Glutamatergic neuron (in vitro differentiated cells): Measurements from ENCODE around the gene AGBL4. TPM values are rescaled to one million over a fixed set of nuclear protein-coding genes. Genes with fewer than 3 reads are reported as not detected.

Experiments
- DNase-seq: peaks from one replicate; pipeline ENCODE4 v3.0.0; 2022
- H3K27ac Mint-ChIP-seq: one replicate; pipeline ENCODE4 v1.8.0; 2020; ENCODE audit warnings: mild to moderate bottlenecking, mixed read lengths, inconsistent platforms; ENCODE audit not compliant: unreplicated experiment
- H3K27me3 Mint-ChIP-seq: one replicate; pipeline ENCODE4 v1.8.0; 2020; ENCODE audit warnings: mild to moderate bottlenecking, moderate library complexity, mixed read lengths, inconsistent platforms; ENCODE audit not compliant: unreplicated experiment
- H3K36me3 Mint-ChIP-seq: one replicate; pipeline ENCODE4 v1.8.0; 2020; ENCODE audit warnings: mild to moderate bottlenecking, mixed read lengths, inconsistent platforms; ENCODE audit not compliant: unreplicated experiment
- H3K4me1 Mint-ChIP-seq: one replicate; pipeline ENCODE4 v1.8.0; 2020; ENCODE audit warnings: mild to moderate bottlenecking, low read depth, mixed read lengths, inconsistent platforms; ENCODE audit not compliant: unreplicated experiment
- H3K4me3 Mint-ChIP-seq: one replicate; pipeline ENCODE4 v1.8.0; 2020; ENCODE audit warnings: mild to moderate bottlenecking, mixed read lengths, inconsistent platforms; ENCODE audit not compliant: unreplicated experiment
- H3K9me3 Mint-ChIP-seq: one replicate; pipeline ENCODE4 v1.8.0; 2020; ENCODE audit warnings: mild to moderate bottlenecking, moderate library complexity, mixed read lengths, inconsistent platforms; ENCODE audit not compliant: unreplicated experiment
- CTCF ChIP-seq: fragments of 200-600 bp; sonication (generic); IDR thresholded peaks from one replicate; pipeline ENCODE4 v1.5.0; 2021; ENCODE audit not compliant: partially characterized antibody, unreplicated experiment
- total RNA-seq: library from RNA; stranded (reverse); fragmentation: NEBNext Ultra II Directional; extraction: Animal tissue kit (Norgen Biotek cat#: 25700); gene quantifications from one replicate; pipeline ENCODE4 v1.2.1, GENCODE V29; 2021; ENCODE audit not compliant: unreplicated experiment

The AGBL4 gene
- total RNA-seq, 1 donor from 2014 or later, result 3.5 TPM

- peaks cover 3% of the 10 kb centered on the region for H3K9me3 Mint-ChIP-seq
- no peak overlapping the region for H3K27ac Mint-ChIP-seq
- peaks cover 2% of the 10 kb centered on the region for H3K27me3 Mint-ChIP-seq
- peaks cover 20% of the 10 kb centered on the region for H3K4me1 Mint-ChIP-seq
- no peak overlapping the region for H3K4me3 Mint-ChIP-seq
- no peaks in the 10 kb centered on the region for H3K36me3 Mint-ChIP-seq
- DNase-seq, result no peak
- no peak for TF ChIP-seq CTCF
These were observed 1079.9 kb downstream of the AGBL4 start for GRCh38 chr1:48943826-48944225.

- TF ChIP-seq CTCF, result no peak
- DNase-seq, result no peak
- H3K9me3 Mint-ChIP-seq, result peaks cover 3% of the 10 kb centered on the region
These were observed 1080.4 kb downstream of the AGBL4 start for GRCh38 chr1:48943393-48943792.

GRCh38 chr1:48940962-48941732, 1082.6 kb downstream of the AGBL4 start:
- H3K36me3 Mint-ChIP-seq, result no peaks in the 10 kb centered on the region
- H3K9me3 Mint-ChIP-seq, result no peaks in the 10 kb centered on the region
- no peak overlapping the region for H3K27ac Mint-ChIP-seq
- peaks cover 2% of the 10 kb centered on the region for H3K27me3 Mint-ChIP-seq
- peaks cover 7% of the 10 kb centered on the region for H3K4me1 Mint-ChIP-seq
- no peak for TF ChIP-seq CTCF
- no peak for DNase-seq
- H3K4me3 Mint-ChIP-seq, result no peak overlapping the region

More at GRCh38 chr1:48943393-48943792, 1080.4 kb downstream of the AGBL4 start:
- Mint-ChIP-seq H3K36me3 (no peaks in the 10 kb centered on the region), H3K27ac (no peak overlapping the region), H3K27me3 (peaks cover 2% of the 10 kb centered on the region), H3K4me3 (no peak overlapping the region), H3K4me1 (peaks cover 19% of the 10 kb centered on the region)

GRCh38 chr1:48940354-48940753, 1083.4 kb downstream of the AGBL4 start:
- no peak for DNase-seq
- no peak for TF ChIP-seq CTCF
- Mint-ChIP-seq H3K4me1 (peaks cover 7% of the 10 kb centered on the region), H3K9me3 (no peaks in the 10 kb centered on the region), H3K27me3 (peaks cover 2% of the 10 kb centered on the region), H3K27ac (no peak overlapping the region), H3K36me3 (no peaks in the 10 kb centered on the region), H3K4me3 (no peak overlapping the region)

- Mint-ChIP-seq H3K36me3 (no peaks in the 10 kb centered on the region), H3K27ac (no peak overlapping the region), H3K9me3 (no peaks in the 10 kb centered on the region), H3K27me3 (peaks cover 2% of the 10 kb centered on the region), H3K4me3 (no peak overlapping the region), H3K4me1 (peaks cover 7% of the 10 kb centered on the region)
- TF ChIP-seq CTCF, result no peak
- no peak for DNase-seq
These were observed 1083.9 kb downstream of the AGBL4 start for GRCh38 chr1:48939828-48940227.
